ENCODE data around the gene RSPRY1.

GRCh38 chr16:57265850-57266530, 79.9 kb downstream of the RSPRY1 start:
- TF ChIP-seq CTCF (IDR thresholded peaks at IDR 0.05): no peak
- no peak for TF ChIP-seq POLR2A (IDR thresholded peaks at IDR 0.05)
